Neutrophil (primary cell): ENCODE data around the gene RNF220.

Source experiments
- H3K27ac ChIP-seq: fragments of 200-600 bp; sonication (generic); 2 replicates; pipeline ENCODE4 v1.5.1; 2016; ENCODE audit warnings: mild to moderate bottlenecking, moderate library complexity
- H3K27me3 ChIP-seq: fragments of 200-600 bp; sonication (generic); 2 replicates; pipeline ENCODE4 v1.6.0; 2016; ENCODE audit warnings: mild to moderate bottlenecking
- H3K36me3 ChIP-seq: fragments of 200-600 bp; sonication (generic); 2 replicates; pipeline ENCODE4 v1.5.1; 2017
- H3K4me1 ChIP-seq, 2 experiments: fragments of 200-600 bp in 1 of 2; sonication (generic) in 1 of 2; 1 replicate in 1 of 2; 2 replicates in 1 of 2; pipeline versions ENCODE4 v1.5.1 to v1.6.1; 2013 to 2016; ENCODE audit warnings: low read depth in 1 of 2, low read length in 1 of 2, mild to moderate bottlenecking in 1 of 2, moderate library complexity in 1 of 2; ENCODE audit not compliant: control insufficient read depth in 1 of 2, insufficient read depth in 1 of 2
- H3K4me3 ChIP-seq, 2 experiments: fragments of 200-600 bp in 1 of 2; sonication (generic) in 1 of 2; 1 replicate in 1 of 2; 2 replicates in 1 of 2; pipeline ENCODE4 v1.5.1; 2013 to 2016; ENCODE audit warnings: low read depth in 1 of 2, low read length in 1 of 2, mild to moderate bottlenecking in 1 of 2, moderate library complexity in 1 of 2
- H3K9me3 ChIP-seq: fragments of 200-600 bp; sonication (generic); 2 replicates; pipeline ENCODE4 v1.5.1; 2016
- CTCF ChIP-seq: fragments of 200-600 bp; sonication (generic); IDR thresholded peaks from 2 replicates; pipeline ENCODE4 v1.5.1; 2016; ENCODE audit warnings: antibody characterized with exemption

RNF220 gene

GRCh38 chr1:44645476-44646244 lies 240.6 kb downstream of the RNF220 start:
- TF ChIP-seq CTCF, result no peak
- H3K9me3 ChIP-seq, result no peaks in the 10 kb centered on the region
- H3K4me1 ChIP-seq, result no peaks in the 10 kb centered on the region
- H3K4me3 ChIP-seq, result no peak overlapping the region
- H3K36me3 ChIP-seq, result peaks cover 100% of the 10 kb centered on the region
- no peaks in the 10 kb centered on the region for H3K27me3 ChIP-seq
- H3K27ac ChIP-seq, result no peak overlapping the region

GRCh38 chr1:44646261-44647110 lies 241.4 kb downstream of the RNF220 start:
- no peaks in the 10 kb centered on the region for H3K4me1 ChIP-seq
- H3K27me3 ChIP-seq, result no peaks in the 10 kb centered on the region
- H3K9me3 ChIP-seq, result no peaks in the 10 kb centered on the region
- peaks cover 100% of the 10 kb centered on the region for H3K36me3 ChIP-seq
- H3K4me3 ChIP-seq, result no peak overlapping the region
- no peak overlapping the region for H3K27ac ChIP-seq
- TF ChIP-seq CTCF, result no peak

GRCh38 chr1:44647896-44648295 lies 242.8 kb downstream of the RNF220 start:
- no peaks in the 10 kb centered on the region for H3K27me3 ChIP-seq
- TF ChIP-seq CTCF, result no peak
- peaks cover 89% of the 10 kb centered on the region for H3K36me3 ChIP-seq
- H3K9me3 ChIP-seq, result no peaks in the 10 kb centered on the region
- H3K4me3 ChIP-seq, result no peak overlapping the region
- H3K4me1 ChIP-seq, result no peaks in the 10 kb centered on the region
- no peak overlapping the region for H3K27ac ChIP-seq

GRCh38 chr1:44648529-44649250 lies 243.6 kb downstream of the RNF220 start:
- no peak for TF ChIP-seq CTCF
- no peaks in the 10 kb centered on the region for H3K27me3 ChIP-seq
- H3K36me3 ChIP-seq, result peaks cover 81% of the 10 kb centered on the region
- H3K4me3 ChIP-seq, result no peak overlapping the region
- no peaks in the 10 kb centered on the region for H3K9me3 ChIP-seq
- H3K27ac ChIP-seq, result no peak overlapping the region
- no peaks in the 10 kb centered on the region for H3K4me1 ChIP-seq

GRCh38 chr1:44649788-44650158 lies 244.7 kb downstream of the RNF220 start:
- H3K4me1 ChIP-seq, result no peaks in the 10 kb centered on the region
- H3K36me3 ChIP-seq, result peaks cover 70% of the 10 kb centered on the region
- no peak for TF ChIP-seq CTCF
- H3K27me3 ChIP-seq, result no peaks in the 10 kb centered on the region
- no peak overlapping the region for H3K4me3 ChIP-seq
- H3K27ac ChIP-seq, result no peak overlapping the region
- H3K9me3 ChIP-seq, result no peaks in the 10 kb centered on the region
